GM19468 (cell line): ENCODE data around the gene HNF1B.

Experiments
- ATAC-seq: cut with Tn5 transposase; IDR thresholded peaks from one replicate; pipeline ENCODE4 v1.9.1; 2021; ENCODE audit warnings: mild to moderate bottlenecking, moderate library complexity, moderate number of reproducible peaks; ENCODE audit not compliant: unreplicated experiment; ENCODE audit errors: extremely low read depth

Gene HNF1B

GRCh38 chr17:37642681-37643080, 102.2 kb downstream of the HNF1B start:
- ATAC-seq, result no peak

GRCh38 chr17:37640015-37640414, 104.8 kb downstream of the HNF1B start:
- ATAC-seq, result no peak

GRCh38 chr17:37637956-37638355, 106.9 kb downstream of the HNF1B start:
- no peak for ATAC-seq
